Measurements from ENCODE around the gene SLCO1B3. TPM values are rescaled to one million over a fixed set of nuclear protein-coding genes. Genes with fewer than 3 reads are reported as not detected.

The SLCO1B3 gene
- total RNA-seq, 2 experiments from 2014 or later, result not detected

DNA sequence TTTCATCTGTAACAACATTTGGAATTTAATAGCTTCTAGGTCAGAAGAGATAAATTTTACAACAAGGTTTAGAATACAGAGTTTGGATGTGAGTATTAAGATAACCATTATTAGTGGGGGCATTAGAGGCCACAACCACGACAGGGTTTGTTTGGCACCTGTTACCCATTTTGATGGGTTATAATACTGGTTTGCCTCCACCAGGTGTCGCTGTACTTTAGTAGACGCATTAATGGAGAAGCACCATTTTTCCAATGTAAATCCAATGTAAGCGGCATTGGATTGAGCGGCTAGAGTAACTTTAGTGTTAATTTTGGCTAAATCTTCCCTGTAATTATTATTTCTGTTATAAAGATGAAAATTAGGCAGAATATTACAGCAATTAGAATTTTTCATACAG is 136.2 kb downstream of the SLCO1B3 start:
- no peak overlapping the region for H3K27ac Mint-ChIP-seq
- no peak overlapping the region for H3K4me3 Mint-ChIP-seq
- H3K4me1 Mint-ChIP-seq, result no peaks in the 10 kb centered on the region
- DNase-seq (no peak), ATAC-seq (no peak)
- CTCF ChIA-PET, result no interaction called here
- H3K27me3 Mint-ChIP-seq, result no peaks in the 10 kb centered on the region
- no peaks in the 10 kb centered on the region for H3K36me3 Mint-ChIP-seq
- H3K9me3 Mint-ChIP-seq (ENCODE audit: low read depth), result no peaks in the 10 kb centered on the region

DNA sequence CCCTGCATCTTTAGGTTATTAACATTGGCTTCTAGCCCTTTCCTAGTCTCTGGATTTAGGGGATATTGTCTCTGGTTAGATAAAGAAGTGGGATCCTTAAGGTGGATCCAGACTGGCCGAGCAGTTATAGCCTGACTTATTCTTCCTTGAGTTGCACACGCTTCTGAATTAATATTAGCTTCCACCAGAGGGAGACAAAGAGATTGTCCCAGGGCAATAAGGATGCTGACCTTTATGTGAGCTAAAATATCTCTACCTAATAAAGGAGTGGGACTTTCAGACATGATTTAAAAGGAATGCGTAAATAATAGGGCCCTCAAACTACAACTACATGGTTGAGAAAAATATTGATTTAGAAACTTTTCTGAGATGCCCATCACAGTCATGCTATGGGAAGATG is 139.7 kb downstream of the SLCO1B3 start:
- Mint-ChIP-seq H3K27me3 (no peaks in the 10 kb centered on the region), H3K9me3 (ENCODE audit: low read depth) (peaks cover 3% of the 10 kb centered on the region), H3K36me3 (no peaks in the 10 kb centered on the region), H3K4me3 (no peak overlapping the region), H3K4me1 (no peaks in the 10 kb centered on the region), H3K27ac (no peak overlapping the region)
- DNase-seq, result no peak
- CTCF ChIA-PET, result interaction anchor here (1.0 to 2.0 kb wide), 5 partner anchors 9 to 222 kb away, joined by 3 to 6 read pairs (median 5); no protein-coding TSS in a partner anchor
- ATAC-seq, result no peak

GRCh38 chr12:20963303-20963702 is 152.8 kb downstream of the SLCO1B3 start:
- no peak for ATAC-seq
- Mint-ChIP-seq H3K36me3 (no peaks in the 10 kb centered on the region), H3K4me1 (no peaks in the 10 kb centered on the region), H3K9me3 (ENCODE audit: low read depth) (no peaks in the 10 kb centered on the region), H3K27me3 (no peaks in the 10 kb centered on the region), H3K27ac (no peak overlapping the region), H3K4me3 (no peak overlapping the region)
- DNase-seq, result no peak
- CTCF ChIA-PET, result no interaction called here

DNA sequence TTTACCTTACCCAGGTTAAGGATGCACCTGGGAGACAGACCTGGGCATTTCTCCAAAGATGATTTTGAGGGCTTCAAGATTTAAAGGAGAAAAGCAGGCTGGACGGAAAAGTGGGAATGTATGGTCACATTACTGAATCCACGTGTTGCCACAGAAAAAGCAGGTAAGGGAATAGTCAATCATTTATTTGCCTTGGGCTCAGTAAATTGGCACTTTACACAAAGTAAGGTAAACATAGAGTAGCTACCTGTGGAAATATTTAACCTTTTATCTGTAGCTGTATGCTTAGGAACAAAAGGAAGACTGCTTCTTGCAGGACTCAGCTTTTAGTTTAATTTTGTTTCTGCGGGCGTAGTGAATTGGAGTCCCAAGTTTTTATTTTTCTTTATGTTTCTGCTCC is 153.3 kb downstream of the SLCO1B3 start:
- no peaks in the 10 kb centered on the region for H3K36me3 Mint-ChIP-seq
- no peak for DNase-seq
- H3K9me3 Mint-ChIP-seq (ENCODE audit: low read depth), result no peaks in the 10 kb centered on the region
- no peak overlapping the region for H3K27ac Mint-ChIP-seq
- no peak overlapping the region for H3K4me3 Mint-ChIP-seq
- no peaks in the 10 kb centered on the region for H3K4me1 Mint-ChIP-seq
- ATAC-seq, result no peak
- CTCF ChIA-PET, result no interaction called here
- no peaks in the 10 kb centered on the region for H3K27me3 Mint-ChIP-seq

Other genes with a start within 250 kb of the SLCO1B3 start
- not detected for gene SLCO1C1, start 115.4 kb upstream of the SLCO1B3 start, total RNA-seq